ENCODE data around the gene DYNLRB1.

Gene DYNLRB1

DNA sequence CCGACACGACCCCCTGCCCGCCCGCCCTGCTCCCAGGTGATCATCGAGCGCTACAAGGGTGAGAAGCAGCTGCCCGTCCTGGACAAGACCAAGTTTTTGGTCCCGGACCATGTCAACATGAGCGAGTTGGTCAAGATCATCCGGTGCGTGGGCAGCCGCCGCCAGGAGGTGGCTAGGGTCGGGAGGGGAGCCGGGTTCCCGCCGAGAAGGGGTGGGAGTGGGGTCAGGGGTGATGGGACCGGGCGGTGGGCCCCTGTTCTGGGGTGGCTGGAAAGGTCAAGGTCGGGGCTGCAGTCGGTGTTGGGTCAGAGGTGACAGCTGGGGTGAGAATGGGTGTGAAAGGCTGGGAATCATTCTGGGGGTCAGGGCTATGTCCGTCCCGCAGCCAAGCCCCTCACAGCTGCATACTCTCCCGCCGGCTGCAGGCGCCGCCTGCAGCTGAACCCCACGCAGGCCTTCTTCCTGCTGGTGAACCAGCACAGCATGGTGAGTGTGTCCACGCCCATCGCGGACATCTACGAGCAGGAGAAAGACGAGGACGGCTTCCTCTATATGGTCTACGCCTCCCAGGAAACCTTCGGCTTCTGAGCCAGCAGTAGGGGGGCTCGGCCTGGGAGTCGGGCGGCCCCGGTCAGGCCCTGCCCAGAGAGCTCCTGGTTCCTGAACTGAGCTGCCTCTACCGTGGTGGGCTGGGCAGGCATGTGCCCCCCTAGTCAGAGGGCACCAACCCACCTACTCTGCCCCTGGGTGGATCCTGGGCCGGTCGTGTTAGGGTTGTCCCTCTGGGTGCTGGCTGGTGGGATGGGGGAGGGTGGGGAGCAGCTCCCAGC is 43.3 kb downstream of the DYNLRB1 start:
- no peak for DNase-seq

DNA sequence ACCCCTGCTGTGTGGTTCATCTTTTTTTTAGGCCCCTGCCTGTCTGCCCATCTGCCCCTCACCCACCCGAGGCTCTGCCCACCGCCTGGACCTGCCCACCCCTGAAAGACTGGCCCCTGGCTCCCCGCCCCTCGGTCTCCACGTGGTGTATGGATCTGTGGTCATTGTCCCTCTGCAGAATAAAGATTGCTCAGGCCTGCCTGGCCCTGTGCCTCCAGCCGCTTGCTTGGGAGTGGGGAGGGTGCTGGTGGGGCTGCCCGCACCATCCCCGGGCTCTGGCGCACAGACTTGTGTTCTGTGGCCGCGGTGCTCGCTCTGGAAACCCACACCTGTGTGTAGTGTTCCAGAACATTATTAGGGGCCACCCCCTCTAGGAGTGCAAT is 43.9 kb downstream of the DYNLRB1 start:
- DNase-seq: no peak

DNA sequence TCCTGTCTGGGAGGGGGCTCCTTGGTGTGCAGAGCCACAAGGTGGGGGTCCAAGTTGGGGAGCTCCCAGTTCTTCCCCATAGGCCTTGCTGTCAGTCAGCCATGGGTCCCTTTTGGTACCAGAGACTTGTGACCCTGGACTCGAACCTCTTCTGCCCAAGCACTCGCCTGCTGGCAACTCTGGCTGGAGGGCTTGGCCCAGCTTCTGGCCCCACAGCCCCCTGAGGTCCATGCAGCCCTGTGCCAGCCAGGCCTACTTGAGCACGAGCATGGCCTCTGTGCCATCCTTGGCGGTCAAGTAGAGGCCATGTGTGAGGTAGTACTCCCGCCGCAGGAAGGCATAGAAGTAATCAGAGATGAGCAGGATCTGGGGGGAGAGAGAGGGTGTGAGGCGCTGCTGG is 44.4 kb downstream of the DYNLRB1 start:
- no peak for DNase-seq

DNA sequence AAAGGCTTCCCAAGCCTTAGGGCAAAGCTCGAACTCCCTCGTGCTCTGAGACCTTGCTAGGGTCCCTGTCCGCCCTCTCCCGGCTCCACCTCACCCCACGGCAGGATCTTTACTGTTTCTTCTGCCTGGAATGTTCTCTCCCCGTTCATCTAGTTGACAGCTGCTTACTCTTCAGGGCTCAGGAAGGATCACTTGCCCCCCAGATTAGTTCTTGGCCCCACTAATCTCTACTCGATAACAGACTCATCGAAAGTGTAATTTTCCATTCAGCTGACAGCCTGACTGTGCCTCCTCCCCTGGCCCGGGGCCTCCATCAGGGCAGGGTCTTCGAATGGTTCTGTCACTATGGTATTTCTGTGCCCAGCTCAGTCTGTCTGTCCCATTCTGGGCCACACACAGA is 45.4 kb downstream of the DYNLRB1 start:
- no peak for DNase-seq

DNA sequence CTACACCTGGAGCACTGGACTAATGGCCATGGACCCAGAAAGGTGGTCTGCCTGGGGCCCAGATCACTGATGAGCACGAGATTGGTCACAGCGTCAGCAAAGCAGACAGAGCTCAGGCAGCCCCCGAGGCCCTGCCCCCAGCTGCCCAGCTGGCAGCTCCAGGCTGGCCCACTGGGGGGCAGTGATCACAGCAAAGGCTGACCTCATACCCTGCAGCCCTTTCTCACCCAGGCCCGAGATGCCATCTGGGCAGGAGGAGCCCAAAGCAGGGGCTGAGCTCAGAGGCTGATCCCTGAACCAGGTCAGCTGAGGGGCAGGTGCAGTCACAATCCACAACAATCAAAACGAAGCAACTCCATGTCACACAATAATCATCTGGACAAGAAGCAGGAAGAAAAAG is 46.4 kb downstream of the DYNLRB1 start:
- DNase-seq: no peak

DNA sequence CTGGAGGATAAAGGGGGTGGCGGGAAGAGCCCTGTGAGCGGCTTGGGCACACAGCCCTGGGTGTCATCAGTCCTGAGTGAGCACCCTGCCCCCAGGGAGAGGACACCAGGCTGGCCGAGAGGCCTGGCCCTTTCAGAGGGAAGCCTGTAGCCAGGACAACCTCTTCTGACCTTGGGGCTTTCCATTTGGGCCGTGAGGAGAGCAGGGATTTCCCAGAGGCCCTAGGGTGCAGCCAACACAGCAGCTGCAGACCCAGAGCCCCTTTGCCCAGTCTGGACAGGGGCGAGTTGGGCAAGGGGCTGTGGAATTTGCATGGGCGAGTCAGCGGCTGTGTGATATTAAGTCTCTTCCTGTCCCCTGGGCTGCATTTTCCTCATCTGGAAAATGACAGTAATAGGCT is 48.6 kb downstream of the DYNLRB1 start:
- DNase-seq: no peak

DNA sequence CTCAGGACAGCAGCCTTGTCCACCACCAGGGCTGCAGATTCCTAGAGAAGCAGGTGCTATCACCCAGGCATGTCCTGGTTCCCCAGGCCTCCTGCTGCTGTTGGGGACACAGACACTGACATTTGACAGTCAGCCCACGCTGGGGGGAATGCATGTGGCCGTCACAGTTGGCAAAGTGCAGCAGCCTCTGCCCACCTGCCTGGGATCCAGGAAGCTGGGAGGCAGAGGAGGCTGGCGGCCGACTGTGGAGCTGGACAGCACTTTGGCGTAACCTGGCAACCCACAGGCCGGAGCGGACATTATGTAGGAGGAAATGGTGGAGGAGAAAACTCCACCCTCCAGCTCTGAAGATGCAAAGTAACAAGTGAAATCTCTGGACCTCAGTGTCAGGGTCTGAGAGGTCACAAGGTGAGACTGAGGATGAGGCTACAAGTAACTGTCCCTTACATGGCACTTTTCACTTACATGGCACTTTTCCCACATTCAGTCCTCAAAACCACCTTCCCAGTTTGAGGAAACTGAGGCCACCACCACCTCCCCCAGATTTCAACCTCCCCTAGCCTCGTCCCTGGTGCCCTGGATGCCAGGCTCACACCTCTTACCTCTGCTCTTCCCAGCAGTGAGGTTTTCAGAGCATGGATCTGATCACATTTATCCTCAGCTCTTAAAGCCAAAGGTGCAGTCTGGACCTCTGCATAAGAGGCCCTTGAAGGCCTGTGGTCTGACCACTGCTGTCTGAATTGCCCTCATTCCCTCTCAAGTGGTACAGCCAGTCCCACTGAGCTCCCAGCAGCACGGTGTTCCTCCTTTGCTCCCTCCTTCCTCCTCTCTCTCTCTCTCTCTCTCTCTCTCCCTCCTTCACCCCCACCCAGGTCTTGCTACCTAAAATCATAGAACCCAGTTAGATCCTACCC is 51.0 kb downstream of the DYNLRB1 start:
- no peak for DNase-seq

DNA sequence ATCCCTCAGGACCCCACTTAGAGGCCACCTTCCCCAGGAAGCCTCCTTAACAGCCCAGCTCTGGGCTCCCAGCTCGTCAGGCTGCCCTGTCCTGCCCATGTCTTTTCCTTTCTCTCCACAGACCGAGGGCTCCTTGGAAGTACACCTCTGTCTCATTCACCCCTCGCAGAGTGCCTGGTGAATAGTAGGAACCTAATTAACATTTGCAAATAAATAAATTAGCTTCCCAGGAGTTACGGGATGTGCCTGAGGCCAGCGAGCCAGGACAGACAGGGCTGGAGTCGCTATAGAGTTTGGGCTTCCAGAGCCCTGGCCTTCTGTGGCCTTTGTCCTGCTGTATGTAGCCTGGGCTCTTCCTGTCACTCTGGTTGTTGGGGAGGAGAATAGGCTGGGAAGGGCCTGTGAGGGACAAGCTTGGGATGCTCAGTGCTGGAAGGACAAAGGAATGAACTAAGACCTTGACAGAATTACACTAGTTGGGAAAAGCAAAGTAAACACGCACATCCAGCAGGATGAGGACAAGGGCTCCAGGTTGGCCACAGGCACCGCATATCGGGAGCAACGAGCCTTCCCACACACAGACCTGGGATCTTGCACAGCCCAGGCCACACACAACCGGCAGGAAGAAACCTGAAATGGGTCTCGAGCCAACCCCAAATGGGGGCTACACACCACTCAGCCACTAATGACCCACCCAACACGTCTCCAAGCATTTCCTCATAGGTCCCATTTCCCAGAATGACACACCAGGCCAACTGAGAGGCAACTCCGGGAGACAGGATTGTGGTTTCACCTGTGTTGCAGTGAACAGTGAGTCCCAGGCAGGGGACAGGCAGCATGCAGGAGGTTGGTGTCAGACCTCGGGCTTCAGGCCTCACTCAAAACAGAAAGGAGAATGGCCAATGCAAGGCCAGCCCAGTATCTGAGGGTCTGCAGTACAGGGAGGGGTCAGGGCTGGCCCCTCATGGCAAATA is 52.0 kb downstream of the DYNLRB1 start:
- DNase-seq: no peak

DNA sequence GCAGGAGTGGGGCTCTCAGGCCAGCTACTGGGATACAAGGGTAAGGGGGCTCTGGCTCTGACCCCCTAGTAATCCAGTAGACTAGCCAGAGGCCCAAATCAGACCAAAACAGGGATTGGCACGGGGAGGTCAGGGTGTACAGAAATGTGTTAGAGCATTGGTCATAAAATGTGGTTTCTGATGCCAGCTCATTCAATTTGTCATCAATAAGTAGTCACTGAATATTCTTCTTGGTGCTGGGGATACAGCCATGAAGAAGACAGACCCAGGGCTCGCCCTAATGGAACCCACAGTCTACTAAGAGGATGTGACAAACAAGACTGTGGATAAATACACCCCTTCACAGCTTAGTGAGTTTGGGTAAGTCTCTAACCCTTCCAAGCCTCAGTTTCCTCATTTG is 53.4 kb downstream of the DYNLRB1 start:
- DNase-seq: no peak

DNA sequence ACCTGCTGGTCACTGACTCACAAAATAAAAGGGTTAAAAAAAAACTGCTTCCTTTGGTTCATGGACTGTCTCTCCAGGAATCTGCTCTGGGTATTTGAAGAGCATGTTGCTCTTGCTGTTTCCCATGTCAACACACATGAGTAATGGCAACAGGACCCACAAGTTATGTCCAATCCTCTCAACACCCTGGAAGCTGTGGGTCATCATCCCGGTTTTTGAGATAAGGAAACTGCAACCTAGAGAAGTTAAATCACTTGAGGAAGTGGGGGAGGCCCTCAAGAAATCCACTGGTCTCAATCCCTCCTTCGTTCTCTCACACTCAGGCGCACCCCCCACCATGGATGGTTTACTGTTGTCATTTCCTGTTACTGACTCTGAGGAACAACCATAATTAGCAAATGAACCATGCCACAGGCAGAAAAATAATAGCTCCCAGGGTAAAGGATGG is 54.7 kb downstream of the DYNLRB1 start:
- no peak for DNase-seq

DNA sequence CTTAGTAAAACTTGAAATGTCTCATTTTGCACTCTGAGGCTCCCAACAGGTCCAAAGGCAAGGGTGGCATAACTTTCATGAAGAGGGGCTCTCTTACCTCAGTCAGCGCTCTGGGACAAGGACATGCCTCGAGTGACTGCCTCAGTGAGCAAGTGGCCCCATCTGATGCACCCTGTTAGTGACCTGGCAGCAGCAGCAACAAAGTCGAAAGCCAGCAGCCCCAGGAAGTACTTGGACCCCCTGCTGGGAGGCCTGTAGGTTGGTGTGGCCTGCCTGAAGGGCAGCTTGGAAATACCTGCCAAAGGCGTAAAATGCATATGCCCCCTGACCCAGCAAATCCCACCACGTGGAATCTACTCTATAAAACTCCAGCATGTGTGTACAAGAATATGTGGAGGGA is 55.5 kb downstream of the DYNLRB1 start:
- DNase-seq: no peak

DNA sequence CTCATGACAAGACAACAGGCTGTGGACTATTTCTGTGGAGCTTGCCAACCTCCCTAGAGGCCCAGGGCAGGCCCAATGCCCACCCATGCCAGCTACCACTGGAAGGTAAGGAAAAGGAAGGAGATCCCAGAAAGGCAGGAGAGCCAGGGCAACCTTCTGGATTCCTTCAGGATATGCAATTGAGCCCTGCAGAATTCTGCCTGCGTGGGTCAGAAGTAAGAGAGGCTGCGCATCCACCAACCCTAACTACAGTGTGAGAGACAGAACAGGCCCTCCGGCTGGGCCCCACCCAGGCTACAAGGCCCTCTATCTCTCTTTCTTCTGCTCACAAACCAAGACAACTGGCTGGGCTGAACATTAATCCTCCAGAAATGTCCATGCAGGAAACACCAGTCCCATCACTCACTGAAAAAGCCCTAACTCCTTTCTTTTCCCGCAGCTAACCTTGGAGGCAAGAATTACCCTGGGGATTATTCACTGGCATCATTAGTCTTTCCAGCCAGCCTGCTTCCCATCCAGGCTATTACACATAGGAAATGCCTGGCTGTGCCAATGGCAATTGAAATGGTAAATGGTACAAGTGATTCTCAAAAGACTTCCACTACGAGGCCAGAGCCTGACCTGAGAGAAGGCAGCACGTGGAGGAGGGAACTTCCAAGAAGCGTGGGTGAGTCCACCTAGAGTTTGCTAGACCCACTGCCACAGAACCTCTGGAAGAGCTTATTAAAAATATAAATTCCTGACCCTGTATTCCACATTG is 57.5 kb downstream of the DYNLRB1 start:
- DNase-seq: no peak

DNA sequence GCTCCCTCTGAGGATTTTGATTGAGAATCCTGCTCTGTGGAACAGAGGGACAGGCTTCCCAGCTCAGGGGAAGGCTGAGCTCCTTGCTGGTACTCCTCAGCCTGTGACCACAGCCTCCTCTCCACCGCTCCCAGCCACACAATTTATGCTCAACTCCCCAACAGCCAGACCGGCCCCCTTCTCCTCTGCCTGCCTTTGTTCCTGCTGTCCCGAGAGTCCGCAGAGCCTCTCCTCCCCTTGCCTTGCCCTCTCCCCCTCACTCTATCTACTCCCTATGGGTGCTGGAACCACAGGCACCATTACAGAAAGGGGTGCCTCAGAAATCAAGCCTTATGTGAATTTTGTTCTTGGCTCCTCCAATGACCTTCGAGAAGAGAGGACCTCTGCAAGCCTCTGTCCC is 58.2 kb downstream of the DYNLRB1 start:
- DNase-seq: no peak

DNA sequence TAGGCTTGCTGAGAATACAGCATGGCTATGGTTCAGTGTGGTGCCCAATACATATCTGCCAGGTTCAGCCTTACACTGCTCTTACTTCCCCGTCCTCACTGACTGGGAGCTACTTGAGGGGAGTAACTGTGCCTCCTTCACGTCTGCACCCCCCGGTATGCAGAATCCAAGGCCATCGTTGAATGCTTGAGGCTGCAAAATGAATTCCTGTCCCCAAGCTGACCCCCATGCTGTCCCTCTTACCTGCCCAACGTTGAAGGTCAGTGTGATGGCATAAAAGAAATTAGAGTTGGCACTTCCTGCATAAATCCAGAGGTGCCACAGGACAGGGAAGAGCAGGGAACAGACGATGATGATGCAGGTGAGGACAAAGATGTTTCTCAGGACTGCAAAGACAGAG is 58.6 kb downstream of the DYNLRB1 start:
- DNase-seq: no peak

DNA sequence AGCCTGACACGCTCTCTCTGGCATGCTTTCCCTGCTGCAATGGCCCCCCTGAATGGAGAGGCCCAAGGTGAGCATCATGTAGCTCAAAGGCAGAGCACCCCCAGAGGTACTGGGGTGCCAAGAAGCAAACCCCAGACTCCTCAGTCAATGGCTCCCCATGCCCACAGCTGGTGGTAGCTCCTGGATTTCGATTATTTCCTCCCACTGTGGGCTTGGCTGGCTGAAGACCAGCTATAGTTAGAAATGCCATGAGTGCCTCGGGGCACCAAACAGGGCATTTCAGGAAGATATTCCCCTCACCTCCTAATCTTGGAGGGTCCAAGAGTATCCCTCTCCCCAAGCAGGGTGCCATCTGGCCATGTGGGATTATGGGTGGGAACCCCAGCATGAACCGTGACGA is 59.0 kb downstream of the DYNLRB1 start:
- no peak for DNase-seq

DNA sequence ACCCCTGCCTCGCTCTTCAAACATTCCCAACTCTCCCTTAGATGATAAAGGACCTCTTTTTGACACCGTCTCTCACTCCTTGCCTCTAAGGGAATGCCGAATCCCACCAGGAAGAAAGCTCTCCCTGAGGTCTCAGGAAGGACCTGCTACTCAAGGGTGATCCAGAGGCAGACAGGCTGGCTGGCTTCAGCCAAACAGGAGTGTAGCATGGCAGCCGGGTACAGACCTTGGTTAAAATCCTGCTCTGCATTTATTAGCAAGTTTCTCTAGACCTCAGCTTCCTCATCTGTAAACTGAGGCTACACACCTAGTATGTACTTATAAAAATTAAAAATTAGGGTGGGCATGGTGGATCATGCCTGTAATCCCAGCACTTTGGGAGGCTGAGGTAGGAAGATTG is 59.5 kb downstream of the DYNLRB1 start:
- no peak for DNase-seq

DNA sequence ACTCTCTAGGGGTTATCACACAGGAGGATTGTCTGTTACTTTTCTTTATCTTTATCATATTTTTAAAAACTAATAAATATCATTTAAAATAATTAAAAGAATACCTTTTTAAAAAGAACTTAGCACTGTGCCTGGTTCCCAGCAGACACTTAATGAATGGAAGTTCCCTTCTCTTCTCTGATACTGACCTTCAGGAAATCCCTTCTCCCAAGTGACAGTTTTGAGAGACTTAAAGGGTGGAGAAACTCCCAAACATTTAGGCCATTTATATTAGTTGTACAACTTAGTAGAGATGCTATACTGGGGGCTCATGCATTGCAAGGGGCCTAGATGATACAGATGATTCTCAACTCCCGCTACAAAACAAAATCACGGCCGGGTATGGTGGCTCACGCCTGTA is 60.8 kb downstream of the DYNLRB1 start:
- no peak for DNase-seq

DNA sequence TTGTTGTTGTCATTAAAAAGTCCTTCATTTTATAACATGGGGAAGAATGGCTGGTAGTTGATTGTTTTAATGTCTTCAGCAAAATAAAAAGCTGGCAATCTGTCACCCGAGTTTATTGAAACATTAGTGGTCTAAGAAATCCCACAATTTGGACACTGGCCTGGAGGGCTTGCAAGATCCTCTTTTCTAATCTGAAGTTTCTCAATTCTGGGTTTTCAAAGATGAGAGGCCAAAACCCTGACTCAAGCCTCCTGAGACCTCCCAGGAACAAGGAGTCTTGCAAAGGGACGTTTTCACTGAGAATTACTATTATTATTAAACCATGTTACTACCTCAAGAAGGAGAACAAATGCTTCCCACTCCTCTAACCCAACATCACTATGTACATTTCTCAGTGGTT is 61.8 kb downstream of the DYNLRB1 start:
- DNase-seq: no peak

DNA sequence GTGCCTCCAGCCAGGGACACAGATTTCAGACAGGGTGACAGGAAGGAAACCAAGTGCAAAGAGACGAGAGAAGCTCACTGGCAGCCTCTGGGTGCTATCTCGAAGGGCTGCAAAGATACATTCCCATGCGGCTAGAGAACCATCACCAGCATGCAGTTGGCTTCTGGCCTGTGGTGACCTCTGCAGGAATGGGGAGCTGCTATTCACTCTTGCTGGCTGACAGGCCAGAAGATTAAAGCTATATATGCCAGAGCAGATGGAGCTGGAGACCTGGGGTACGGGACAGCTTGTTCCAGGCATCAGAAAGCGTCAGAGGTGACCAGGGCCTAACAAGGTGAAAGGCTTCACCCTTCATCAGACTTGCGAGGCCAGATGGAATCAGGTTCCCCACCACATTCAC is 62.3 kb downstream of the DYNLRB1 start:
- no peak for DNase-seq

DNA sequence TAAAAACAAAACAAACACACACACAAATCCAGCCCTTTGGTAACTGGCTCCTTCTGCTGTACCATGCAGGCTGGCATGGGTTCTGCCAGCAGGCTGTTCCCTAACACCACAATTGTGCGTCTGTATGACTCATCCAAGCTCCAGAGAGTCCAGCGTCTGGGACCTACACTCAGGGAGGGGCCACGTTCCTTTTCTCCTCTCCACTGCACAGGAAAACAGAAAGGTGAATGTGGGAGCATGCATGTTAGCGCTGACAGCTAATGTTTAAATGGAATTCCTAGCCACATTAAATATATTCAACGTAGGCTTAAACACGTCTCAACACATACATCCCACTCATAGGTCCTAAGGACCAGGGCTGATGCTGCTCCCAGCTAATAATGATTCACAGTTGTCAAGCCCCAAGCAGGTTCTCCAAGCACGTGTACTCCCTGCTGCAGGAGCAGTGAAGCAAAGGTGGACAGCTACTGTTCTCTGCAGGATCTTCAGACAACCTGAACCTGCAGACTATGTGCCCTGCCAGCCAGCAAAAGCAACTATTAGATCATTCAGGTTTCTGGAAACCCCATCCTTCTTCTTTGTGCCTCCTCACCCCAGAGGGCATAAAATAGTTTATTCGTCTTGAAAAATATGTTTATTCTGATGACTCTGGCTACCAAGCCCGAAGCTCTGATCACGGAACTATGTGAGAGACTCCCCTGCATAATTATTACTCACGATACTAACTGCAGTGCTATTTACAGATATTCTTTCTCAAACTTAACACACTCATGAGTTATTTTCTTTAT is 63.2 kb downstream of the DYNLRB1 start:
- DNase-seq: no peak
